GM12874 (cell line): ENCODE data around the gene EVA1C.

ENCODE experiments used
- TF ChIP-seq, protein P1 (sequence below): IDR thresholded peaks from 2 replicates; pipeline ENCODE4 v1.5.1; 2011; ENCODE audit warnings: low read depth, mild to moderate bottlenecking, control low read depth, low read length, moderate library complexity; ENCODE audit not compliant: insufficient read depth

EVA1C gene

GRCh38 chr21:32515874-32516273, 103.4 kb downstream of the EVA1C start:
- TF ChIP-seq, protein P1, sequence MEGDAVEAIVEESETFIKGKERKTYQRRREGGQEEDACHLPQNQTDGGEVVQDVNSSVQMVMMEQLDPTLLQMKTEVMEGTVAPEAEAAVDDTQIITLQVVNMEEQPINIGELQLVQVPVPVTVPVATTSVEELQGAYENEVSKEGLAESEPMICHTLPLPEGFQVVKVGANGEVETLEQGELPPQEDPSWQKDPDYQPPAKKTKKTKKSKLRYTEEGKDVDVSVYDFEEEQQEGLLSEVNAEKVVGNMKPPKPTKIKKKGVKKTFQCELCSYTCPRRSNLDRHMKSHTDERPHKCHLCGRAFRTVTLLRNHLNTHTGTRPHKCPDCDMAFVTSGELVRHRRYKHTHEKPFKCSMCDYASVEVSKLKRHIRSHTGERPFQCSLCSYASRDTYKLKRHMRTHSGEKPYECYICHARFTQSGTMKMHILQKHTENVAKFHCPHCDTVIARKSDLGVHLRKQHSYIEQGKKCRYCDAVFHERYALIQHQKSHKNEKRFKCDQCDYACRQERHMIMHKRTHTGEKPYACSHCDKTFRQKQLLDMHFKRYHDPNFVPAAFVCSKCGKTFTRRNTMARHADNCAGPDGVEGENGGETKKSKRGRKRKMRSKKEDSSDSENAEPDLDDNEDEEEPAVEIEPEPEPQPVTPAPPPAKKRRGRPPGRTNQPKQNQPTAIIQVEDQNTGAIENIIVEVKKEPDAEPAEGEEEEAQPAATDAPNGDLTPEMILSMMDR: no peak

- TF ChIP-seq, protein P1: no peak
These were observed 104.5 kb downstream of the EVA1C start for GRCh38 chr21:32516756-32517649.

DNA sequence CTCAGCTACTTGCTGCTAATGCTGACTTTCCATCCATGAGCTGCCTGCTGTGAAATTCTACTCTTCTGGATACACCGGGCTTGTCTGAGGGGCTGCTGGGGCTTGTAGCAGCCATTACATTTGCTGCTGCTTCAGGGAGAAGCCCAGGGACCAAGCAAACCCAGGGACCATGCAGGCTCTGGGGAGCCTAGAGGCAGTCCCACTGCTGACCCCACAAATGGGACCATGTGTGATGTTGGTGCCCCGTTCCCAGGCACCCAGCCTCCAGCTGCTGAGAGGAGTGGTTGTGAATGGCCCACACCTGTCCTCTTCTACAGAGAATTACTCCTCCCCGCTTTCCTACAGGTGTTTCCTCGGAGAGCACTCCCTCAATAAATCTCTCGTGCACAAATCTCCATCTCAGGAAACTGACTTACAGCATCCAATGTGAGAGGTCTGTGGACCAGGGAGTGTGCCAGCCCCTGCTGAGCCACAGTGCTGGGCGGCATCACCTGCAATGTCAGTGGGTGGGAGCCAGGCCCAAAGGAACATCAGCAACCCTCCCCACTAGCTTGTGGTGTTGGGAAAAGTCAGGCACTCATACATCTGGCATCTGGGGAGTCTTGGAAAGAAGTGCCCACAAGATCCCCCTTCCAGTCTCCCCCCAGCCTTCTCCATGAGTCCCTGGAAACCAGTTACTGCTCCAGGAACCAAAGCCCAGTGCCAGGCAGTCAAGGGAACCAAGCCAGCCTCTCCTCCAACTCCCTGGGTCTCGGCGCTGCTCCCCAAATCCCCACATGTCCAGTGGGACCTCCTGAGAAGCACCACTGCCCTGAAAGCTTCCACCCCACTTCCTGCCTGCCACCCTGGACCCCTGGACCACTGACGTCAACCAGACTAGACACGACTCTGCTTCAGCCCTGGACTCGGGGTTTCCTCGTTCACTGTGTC, 107.7 kb downstream of the EVA1C start:
- TF ChIP-seq, protein P1: no peak

DNA sequence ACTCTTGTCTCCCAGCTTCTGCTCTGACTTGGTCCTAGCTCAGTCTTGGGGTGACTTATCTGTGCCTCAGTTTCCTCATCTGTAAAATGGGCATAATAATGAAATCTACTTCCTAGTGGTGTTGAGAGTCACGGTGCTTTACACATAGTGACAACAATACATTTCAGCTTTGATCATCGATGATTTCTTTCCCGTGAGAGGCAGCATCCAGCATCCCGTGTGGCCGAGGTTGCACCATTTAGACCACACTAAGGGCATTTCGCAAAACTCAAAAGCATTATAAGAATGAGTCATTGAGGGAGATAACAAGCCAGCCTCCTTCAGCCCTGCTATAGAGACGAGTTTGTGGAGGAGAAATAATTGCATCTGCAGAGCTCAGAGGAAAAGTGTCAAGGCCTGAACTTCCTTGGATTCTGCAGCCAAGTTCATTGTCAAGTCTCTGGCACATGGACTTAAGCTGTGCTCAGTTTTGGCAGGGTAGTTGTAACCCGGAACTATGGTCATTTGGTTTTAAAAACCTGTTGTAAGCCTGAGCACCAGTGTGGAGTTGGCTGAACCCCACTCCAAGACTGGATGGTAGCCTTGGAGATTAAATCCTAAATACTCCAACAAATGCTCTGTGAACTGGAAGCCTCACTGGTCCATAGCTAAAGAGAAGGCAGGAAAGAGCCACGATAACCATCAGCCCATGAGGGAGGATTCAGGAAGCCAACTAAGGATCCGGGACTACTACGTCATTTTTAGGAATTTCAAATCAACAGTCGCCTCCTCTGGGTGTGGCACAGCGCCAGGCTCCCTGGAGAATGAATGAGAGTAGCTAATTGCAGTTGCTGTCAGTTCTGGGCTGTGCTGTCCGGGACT, 108.6 kb downstream of the EVA1C start:
- TF ChIP-seq, protein P1: no peak

- TF ChIP-seq, protein P1: no peak
These were observed 109.3 kb downstream of the EVA1C start for GRCh38 chr21:32521736-32522355.

GRCh38 chr21:32523463-32523862, 111.0 kb downstream of the EVA1C start:
- TF ChIP-seq, protein P1: no peak
